SJSA1 (cell line): Measurements from ENCODE around the gene KCP. TPM values are rescaled to one million over a fixed set of nuclear protein-coding genes. Genes with fewer than 3 reads are reported as not detected.
"Not testable (repeated sequence)": the region's sequence is repeated elsewhere in the genome, so short reads cannot be mapped to it uniquely, and the experiment has no call there.

Source experiments
- DNase-seq, 2 experiments: peaks; one replicate each; pipeline ENCODE4 v3.0.0-alpha.2; 2015 to 2020; ENCODE audit warnings: low spot score in 2 of 2, low read depth in 1 of 2
- H3K27ac ChIP-seq: fragments of 250-450 bp; sonication (Bioruptor Pico); 2 replicates; pipeline ENCODE4 v1.5.1; 2020; ENCODE audit warnings: mild to moderate bottlenecking, moderate library complexity
- H3K27me3 ChIP-seq: fragments of 250-450 bp; sonication (Bioruptor Pico); replicated peaks from 2 replicates; pipeline ENCODE4 v1.5.1; 2020; ENCODE audit warnings: mild to moderate bottlenecking, moderate library complexity
- H3K36me3 ChIP-seq: fragments of 250-450 bp; sonication (Bioruptor Pico); 2 replicates; pipeline ENCODE4 v1.5.1; 2020; ENCODE audit warnings: mild to moderate bottlenecking
- H3K4me1 ChIP-seq: fragments of 250-450 bp; sonication (Bioruptor Pico); replicated peaks from 2 replicates; pipeline ENCODE4 v1.6.1; 2021; ENCODE audit warnings: mild to moderate bottlenecking
- H3K4me3 ChIP-seq: fragments of 250-450 bp; sonication (Bioruptor Pico); 2 replicates; pipeline ENCODE4 v1.5.1; 2020; ENCODE audit warnings: mild to moderate bottlenecking
- H3K9me3 ChIP-seq: fragments of 250-450 bp; sonication (Bioruptor Pico); replicated peaks from 2 replicates; pipeline ENCODE4 v1.5.1; 2020; ENCODE audit warnings: mild to moderate bottlenecking
- total RNA-seq: library from RNA; depleted of rRNA; stranded (reverse); fragments of >200 nt; shearing (Covaris generic); gene quantifications from 2 replicates; pipeline ENCODE4 v1.2.3, GENCODE V29; 2014

Gene KCP
- total RNA-seq, 1 experiment from 2014 or later: not detected

DNA sequence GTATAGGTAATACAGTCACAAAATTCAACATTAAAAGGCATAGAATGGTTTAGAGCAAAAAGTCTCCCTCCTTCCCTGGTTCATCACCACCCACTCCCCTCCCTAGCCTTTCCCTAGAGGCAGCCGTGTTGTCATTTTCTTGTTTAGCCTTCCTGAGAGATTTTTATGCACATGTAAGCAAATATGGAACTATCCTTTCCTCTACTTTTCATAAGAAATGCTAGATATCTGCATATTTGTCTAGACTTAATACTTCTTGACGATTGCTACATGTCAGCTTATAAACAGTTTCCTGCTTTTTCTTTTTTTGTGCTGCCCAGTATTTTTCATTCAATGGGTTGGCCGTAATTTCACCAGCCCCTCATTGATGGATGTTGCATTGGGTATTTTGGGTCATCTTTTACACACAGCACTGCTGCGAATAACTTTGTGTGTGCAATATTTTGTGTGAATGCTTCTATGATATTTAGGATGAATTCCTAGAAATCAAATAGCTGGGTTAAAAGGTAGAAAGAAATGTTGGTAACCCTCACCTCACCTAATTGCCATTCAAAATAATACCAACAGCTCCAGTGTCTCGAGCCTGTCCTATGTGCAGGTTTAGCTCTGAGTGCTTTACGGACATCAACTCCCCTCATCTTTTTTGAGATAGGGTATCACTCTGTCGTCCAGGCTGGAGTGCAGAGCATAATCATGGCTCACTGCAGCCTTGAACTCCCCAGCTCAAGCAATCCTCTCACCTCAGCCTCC, 34.2 kb upstream of the KCP start:
- H3K27ac ChIP-seq: no peak overlapping the region
- DNase-seq: no peak
- no peaks in the 10 kb centered on the region for H3K9me3 ChIP-seq
- H3K4me3 ChIP-seq: no peak overlapping the region
- peaks cover 5% of the 10 kb centered on the region for H3K27me3 ChIP-seq
- H3K36me3 ChIP-seq: no peaks in the 10 kb centered on the region
- H3K4me1 ChIP-seq: no peaks in the 10 kb centered on the region

GRCh38 chr7:128943251-128943650, 32.7 kb upstream of the KCP start:
- H3K27me3 ChIP-seq: peaks cover 17% of the 10 kb centered on the region
- H3K9me3 ChIP-seq, H3K4me3 ChIP-seq, DNase-seq, H3K36me3 ChIP-seq, H3K4me1 ChIP-seq, H3K27ac ChIP-seq: not testable (repeated sequence)

GRCh38 chr7:128941946-128942526, 31.5 kb upstream of the KCP start:
- DNase-seq: peak in 1 of 2 experiments; percentile 26
- Histone ChIP-seq H3K9me3 (peaks cover 3% of the 10 kb centered on the region; the same call in 1 of the 2 replicates), H3K36me3 (no peaks in the 10 kb centered on the region), H3K4me3 (no peak overlapping the region), H3K27ac (no peak overlapping the region), H3K4me1 (peaks cover 10% of the 10 kb centered on the region), H3K27me3 (peaks cover 29% of the 10 kb centered on the region)

GRCh38 chr7:128941323-128941890, 30.9 kb upstream of the KCP start:
- DNase-seq: peak in 1 of 2 experiments; percentile 35
- H3K36me3 ChIP-seq: no peaks in the 10 kb centered on the region
- H3K4me3 ChIP-seq: no peak overlapping the region
- peaks cover 3% of the 10 kb centered on the region; the same call in 1 of the 2 replicates for H3K9me3 ChIP-seq
- H3K27me3 ChIP-seq: peaks cover 35% of the 10 kb centered on the region
- peaks cover 10% of the 10 kb centered on the region for H3K4me1 ChIP-seq
- H3K27ac ChIP-seq: no peak overlapping the region

DNA sequence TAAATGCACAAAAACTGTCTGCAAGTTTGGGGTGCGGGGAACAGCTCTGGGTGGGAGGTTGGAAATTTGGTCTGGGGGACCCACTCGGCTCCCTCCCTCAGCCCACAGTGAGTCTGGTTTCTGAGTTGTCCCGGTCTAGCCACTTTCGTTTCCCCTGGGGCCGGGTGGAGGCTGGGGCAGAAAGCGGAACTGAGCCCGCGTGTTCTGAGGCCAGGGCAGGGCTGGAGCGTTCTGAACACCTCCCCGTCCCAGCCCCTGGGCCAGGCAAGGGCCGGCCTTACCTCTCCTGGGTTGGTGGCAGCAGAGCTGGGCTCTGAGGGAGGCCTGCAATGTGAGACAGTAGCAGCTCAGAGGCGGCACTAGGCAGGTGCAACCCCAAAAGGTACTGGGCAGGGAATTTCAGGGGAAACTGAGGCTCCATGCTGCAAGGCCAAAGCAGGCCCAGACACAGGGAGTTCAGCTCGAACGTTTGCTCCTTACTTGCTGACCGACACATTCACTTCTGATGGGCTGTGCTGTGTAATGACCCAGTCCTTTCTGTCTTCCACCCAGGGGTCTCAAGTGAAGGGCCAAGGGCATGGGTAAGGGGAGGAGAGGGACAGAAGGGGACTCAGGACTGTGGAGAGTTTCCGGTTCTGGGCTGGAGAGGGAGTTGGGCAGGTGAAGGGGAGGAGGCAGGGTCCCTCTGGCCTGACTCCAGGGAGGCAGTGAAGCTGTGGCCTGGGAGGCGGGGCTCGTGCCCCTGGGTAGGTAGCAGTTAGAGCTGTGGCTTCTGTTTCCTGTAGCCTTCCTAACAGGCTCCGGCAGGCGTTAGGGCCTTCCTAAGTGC, 30.2 kb upstream of the KCP start:
- Histone ChIP-seq H3K4me3 (no peak overlapping the region), H3K27me3 (peaks cover 37% of the 10 kb centered on the region), H3K27ac (no peak overlapping the region), H3K36me3 (no peaks in the 10 kb centered on the region), H3K4me1 (peaks cover 10% of the 10 kb centered on the region), H3K9me3 (peaks cover 3% of the 10 kb centered on the region; the same call in 1 of the 2 replicates)
- peak in 1 of 2 experiments; percentile 41 for DNase-seq

- Histone ChIP-seq H3K4me3 (no peak overlapping the region), H3K9me3 (peaks cover 3% of the 10 kb centered on the region; the same call in 1 of the 2 replicates), H3K36me3 (no peaks in the 10 kb centered on the region), H3K27me3 (peaks cover 44% of the 10 kb centered on the region), H3K4me1 (peaks cover 10% of the 10 kb centered on the region), H3K27ac (no peak overlapping the region)
- DNase-seq: peak in 1 of 2 experiments; percentile 30
Observed at GRCh38 chr7:128939861-128940410, 29.4 kb upstream of the KCP start.

- H3K4me3 ChIP-seq: no peak overlapping the region
Observed at GRCh38 chr7:128939075-128939860, 28.8 kb upstream of the KCP start.

DNA sequence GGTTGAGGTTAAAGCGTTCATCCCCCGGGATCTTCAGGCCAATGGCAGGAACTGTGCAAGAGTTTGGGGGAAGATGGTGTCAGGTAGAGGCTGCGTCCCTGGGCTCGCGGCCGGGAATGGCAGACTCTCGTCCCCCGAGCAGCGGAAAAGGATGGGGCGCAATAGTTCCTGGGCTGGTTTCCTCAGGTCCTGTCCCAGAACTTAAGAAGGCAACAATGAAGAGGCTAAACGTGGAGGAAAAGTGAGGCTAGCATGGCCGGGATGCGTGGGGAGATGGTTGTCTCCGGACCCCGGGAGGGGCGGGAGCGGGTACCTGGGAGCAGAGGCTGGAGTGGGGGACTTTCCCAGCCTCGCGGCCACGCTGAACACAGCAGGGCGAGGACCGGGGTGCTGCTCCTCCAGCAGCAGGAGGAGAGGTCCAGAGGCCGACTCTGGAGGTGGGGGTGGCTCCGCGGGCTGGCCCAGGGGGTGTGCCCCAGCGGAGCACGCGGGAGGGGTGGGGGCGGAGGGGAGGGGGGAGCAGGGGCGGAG, 28.1 kb upstream of the KCP start:
- H3K36me3 ChIP-seq: no peaks in the 10 kb centered on the region
- DNase-seq: peak in 1 of 2 experiments; percentile 39
- peaks cover 10% of the 10 kb centered on the region for H3K4me1 ChIP-seq
- peaks cover 47% of the 10 kb centered on the region for H3K27me3 ChIP-seq
- H3K27ac ChIP-seq: no peak overlapping the region
- H3K9me3 ChIP-seq: peaks cover 3% of the 10 kb centered on the region; the same call in 1 of the 2 replicates
- H3K4me3 ChIP-seq: peak overlapping the region; percentile 14

More at GRCh38 chr7:128939075-128939860, 28.8 kb upstream of the KCP start:
- Histone ChIP-seq H3K4me1 (peaks cover 10% of the 10 kb centered on the region), H3K27me3 (peaks cover 46% of the 10 kb centered on the region), H3K36me3 (no peaks in the 10 kb centered on the region), H3K27ac (no peak overlapping the region), H3K9me3 (peaks cover 3% of the 10 kb centered on the region; the same call in 1 of the 2 replicates)
- DNase-seq: peak in 1 of 2 experiments; percentile 15

DNA sequence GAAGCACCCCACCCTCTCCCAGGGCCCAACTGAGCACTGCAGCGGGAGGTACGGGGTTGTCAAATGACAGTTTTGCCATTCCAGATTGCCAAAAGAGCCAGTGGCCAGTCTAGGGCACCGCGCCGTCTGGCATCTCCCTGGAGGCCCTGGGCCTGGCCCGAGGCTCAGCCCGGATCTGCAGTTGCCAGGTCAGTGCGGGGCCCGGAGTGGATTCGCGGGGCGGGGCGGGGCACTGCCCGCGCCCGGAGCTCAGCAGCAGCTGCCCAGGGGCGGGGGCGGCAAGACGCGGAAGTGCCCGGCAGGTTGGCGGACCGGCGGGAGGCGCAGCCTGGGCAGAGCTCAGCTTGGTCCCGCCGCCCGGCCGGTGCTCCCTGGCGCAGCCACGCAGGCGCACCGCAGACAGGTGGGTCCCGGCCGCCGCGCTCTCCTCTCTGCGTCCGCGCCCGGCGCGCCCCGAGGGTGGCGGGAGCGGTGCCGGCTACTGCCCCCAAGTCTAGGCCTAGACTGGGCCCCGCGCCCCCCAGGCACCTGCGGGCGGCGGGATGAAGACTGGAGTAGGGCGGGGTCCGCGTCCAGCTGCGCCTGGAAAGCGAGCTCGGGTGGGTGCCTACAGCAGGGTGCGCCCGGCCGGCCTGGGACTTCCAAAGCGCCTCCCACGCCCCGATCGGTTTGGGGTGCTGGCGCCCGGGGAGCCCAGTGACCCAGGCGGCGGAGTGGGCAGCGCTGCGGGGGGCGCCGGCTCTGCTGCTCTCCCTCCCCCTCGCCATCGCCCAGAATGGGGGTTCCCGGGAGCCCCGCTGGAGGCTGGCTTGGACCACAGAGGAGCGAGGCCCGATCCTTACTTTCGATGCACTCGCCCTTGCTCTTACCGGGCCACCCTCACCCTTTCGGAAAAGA, 27.4 kb upstream of the KCP start, which contains the start of gene IRF5:
Gene IRF5, plus strand, starts transcription at position 281 of the 897 bp plus-strand sequence. CDS start 4,155 bp downstream, outside the sequence.
- DNase-seq: peak in 1 of 2 experiments; percentile 40

DNA sequence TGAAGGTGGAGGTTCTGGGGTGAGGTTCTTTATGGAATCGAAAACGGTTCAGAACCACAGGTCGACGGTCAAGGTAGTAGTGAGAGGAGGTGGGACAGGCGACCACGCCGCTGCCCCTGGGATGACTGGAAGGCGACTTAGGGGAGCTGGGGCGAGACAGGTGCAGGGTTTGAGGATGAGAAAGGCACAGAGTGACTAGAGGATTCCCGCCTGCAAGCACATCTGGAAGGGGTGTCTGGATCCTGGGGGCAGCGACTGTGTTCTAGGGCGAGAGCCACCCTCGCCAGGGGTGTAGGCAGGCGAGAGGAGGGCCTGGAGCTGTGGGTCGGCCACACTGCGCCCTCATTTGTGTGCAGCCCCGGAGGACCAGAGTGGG, 26.8 kb upstream of the KCP start:
- Histone ChIP-seq H3K36me3 (no peaks in the 10 kb centered on the region), H3K4me1 (peaks cover 10% of the 10 kb centered on the region), H3K27me3 (peaks cover 47% of the 10 kb centered on the region), H3K4me3 (no peak overlapping the region), H3K27ac (no peak overlapping the region), H3K9me3 (peaks cover 3% of the 10 kb centered on the region; the same call in 1 of the 2 replicates)
- DNase-seq: no peak

More for the DNA sequence above, 27.4 kb upstream of the KCP start, which contains the start of gene IRF5:
- H3K4me1 ChIP-seq: peaks cover 10% of the 10 kb centered on the region
- H3K36me3 ChIP-seq: no peaks in the 10 kb centered on the region
- peaks cover 3% of the 10 kb centered on the region; the same call in 1 of the 2 replicates for H3K9me3 ChIP-seq
- H3K4me3 ChIP-seq: peak within 1 kb of the TSS; percentile 14
- no peak within 1 kb of the TSS for H3K27ac ChIP-seq
- H3K27me3 ChIP-seq: peaks cover 47% of the 10 kb centered on the region

DNA sequence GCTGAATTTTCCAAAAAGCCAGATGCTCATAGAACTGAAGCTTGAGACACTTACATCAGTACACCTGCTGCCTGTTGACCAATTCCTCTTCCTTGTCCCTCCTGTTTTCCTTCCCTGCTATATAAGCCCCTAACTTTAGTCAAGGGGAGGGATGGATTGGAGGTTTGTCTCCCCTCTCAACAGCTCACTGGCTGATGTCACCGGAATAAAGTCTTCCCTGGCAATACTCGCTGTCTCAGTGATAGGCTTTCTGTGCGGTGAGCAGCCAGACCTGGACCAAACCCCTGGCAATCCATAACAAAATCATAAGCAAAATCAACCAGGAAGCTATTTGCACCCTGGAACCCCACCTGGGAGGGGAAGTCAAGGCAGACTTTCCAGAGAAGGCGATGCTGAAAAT, 26.3 kb upstream of the KCP start:
- DNase-seq: no peak
- H3K9me3 ChIP-seq: peaks cover 3% of the 10 kb centered on the region; the same call in 1 of the 2 replicates
- no peak overlapping the region for H3K27ac ChIP-seq
- H3K4me3 ChIP-seq: no peak overlapping the region
- H3K4me1 ChIP-seq: peaks cover 10% of the 10 kb centered on the region
- H3K27me3 ChIP-seq: peaks cover 47% of the 10 kb centered on the region
- H3K36me3 ChIP-seq: no peaks in the 10 kb centered on the region
